HepG2 (cell line): ENCODE measurements around the gene ZNF446. TPM values are rescaled to one million over a fixed set of nuclear protein-coding genes. Genes with fewer than 3 reads are reported as not detected.

Source experiments
- ATAC-seq: fragments of 200-7000 bp; cut with Tn5 transposase; 3 replicates; pipeline ENCODE4 v1.9.1; 2020; ENCODE audit warnings: mild to moderate bottlenecking, moderate library complexity
- BruUV-seq: library from RNA; stranded (reverse); fragments of 400-500 nt; replicated peaks from 2 replicates; lab custom pipeline; 2021; lab: Mats Ljungman, UMichigan
- CTCF ChIA-PET: fragments of 300-600 bp; formaldehyde crosslinking; extraction: SDS; loops from one replicate; lab custom pipeline; 2021; ENCODE audit warnings: low total read pairs, inconsistent platforms, low intra/inter-chr PET ratio; lab: Yijun Ruan, JAX
- POLR2A ChIA-PET: fragments of 350-600 bp; sonication (Branson Sonifier 250); formaldehyde crosslinking; loops from one replicate; lab custom pipeline; 2020; ENCODE audit warnings: antibody characterized with exemption, inconsistent platforms; lab: Yijun Ruan, JAX
- DNase-seq: peaks from one replicate; pipeline ENCODE4 v3.0.0-alpha.2; 2015; ENCODE audit warnings: low spot score
- FAIRE-seq: peaks from 3 replicates; lab custom pipeline; 2011; peaks lifted over from hg19 to GRCh38; lab: Jason Lieb, UNC
- H2AFZ ChIP-seq: one replicate; pipeline ENCODE4 v1.6.1; 2011; ENCODE audit warnings: low read length, inconsistent platforms
- H3K27ac ChIP-seq: fragments of 300-600 bp; 3 replicates; pipeline ENCODE4 v1.8.0; 2011; ENCODE audit warnings: mixed run types, mild to moderate bottlenecking, mixed read lengths, low read length, inconsistent platforms; ENCODE audit not compliant: insufficient read depth; ENCODE audit errors: extremely low read length
- H3K27me3 ChIP-seq, 2 experiments: fragments of 200-600 bp in 1 of 2; 2 replicates in 1 of 2; 3 replicates in 1 of 2; pipeline versions ENCODE4 v1.6.0 to v1.8.0; 2011; ENCODE audit warnings: low read length in 2 of 2, mild to moderate bottlenecking in 2 of 2, moderate library complexity in 2 of 2, inconsistent platforms in 1 of 2; ENCODE audit not compliant: insufficient read depth in 2 of 2, control insufficient read depth in 1 of 2
- H3K36me3 ChIP-seq, 2 experiments: fragments of 200-600 bp in 1 of 2; replicated peaks in 1 of 2; 2 replicates in 1 of 2; 3 replicates in 1 of 2; pipeline versions ENCODE4 v1.5.1 to v1.8.0; 2011; ENCODE audit warnings: low read length in 2 of 2, inconsistent platforms in 1 of 2; ENCODE audit not compliant: insufficient read depth in 2 of 2, control insufficient read depth in 1 of 2
- H3K4me1 ChIP-seq: 2 replicates; pipeline ENCODE4 v1.5.1; 2012; ENCODE audit warnings: low read length, inconsistent platforms; ENCODE audit not compliant: insufficient read depth
- H3K4me2 ChIP-seq: 2 replicates; pipeline ENCODE4 v1.6.0; 2011; ENCODE audit warnings: low read depth, low read length, inconsistent platforms
- H3K4me3 ChIP-seq, 3 experiments: fragments of 200-600 bp in 1 of 3; sonication (generic), shearing (Covaris generic) in 1 of 3; replicated peaks in 1 of 3; 2 replicates each; pipeline ENCODE4 v1.5.1; 2011 to 2016; ENCODE audit warnings: low read length in 3 of 3, inconsistent platforms in 2 of 3, low read depth in 2 of 3, mild to moderate bottlenecking in 2 of 3, control low read depth in 1 of 3, mixed read lengths in 1 of 3; ENCODE audit not compliant: insufficient read depth in 1 of 3
- H3K79me2 ChIP-seq: one replicate; pipeline ENCODE4 v1.6.1; 2011; ENCODE audit warnings: low read length, inconsistent platforms; ENCODE audit not compliant: insufficient read depth
- H3K9ac ChIP-seq: 2 replicates; pipeline ENCODE4 v1.6.0; 2011; ENCODE audit warnings: mild to moderate bottlenecking, low read depth, low read length, inconsistent platforms; ENCODE audit not compliant: insufficient read depth
- H3K9me3 ChIP-seq: 2 replicates; pipeline ENCODE4 v1.5.1; 2012; ENCODE audit warnings: mild to moderate bottlenecking, low read length
- H4K20me1 ChIP-seq: 2 replicates; pipeline ENCODE4 v1.6.0; 2011; ENCODE audit warnings: inconsistent platforms, mild to moderate bottlenecking, low read length, moderate library complexity; ENCODE audit not compliant: insufficient read depth
- CSRNP1 ChIP-seq: sonication (generic); formaldehyde crosslinking; IDR thresholded peaks from 2 replicates; pipeline ENCODE4 v1.8.1; 2023; ENCODE audit warnings: mild to moderate bottlenecking, missing genetic modification reagents
- ZNF20 ChIP-seq: sonication (generic); formaldehyde crosslinking; IDR thresholded peaks from 2 replicates; pipeline ENCODE4 v1.4.0; 2020; ENCODE audit warnings: mild to moderate bottlenecking, moderate library complexity, missing genetic modification reagents
- ZNF513 ChIP-seq: sonication (generic); formaldehyde crosslinking; conservative IDR thresholded peaks from 2 replicates; pipeline ENCODE4 v1.5.0; 2020; ENCODE audit warnings: missing genetic modification reagents
- WGBS: methylation state at CpG from one replicate; pipeline ENCODE4 v1.1.6; 2017; ENCODE audit warnings: low lambda C conversion rate; 5-methylcytosine and 5-hydroxymethylcytosine counted together
- in situ Hi-C: cut with HindIII; loops from 2 replicates; pipeline ENCODE4 v1.10.0; 2017; ENCODE audit warnings: low pct_unique_long_range_greater_than_20kb; ENCODE audit not compliant: extremely low pct_ligation_motif_present
- intact Hi-C: fragments of 100-400 bp; cut with micrococcal nuclease; formaldehyde crosslinking; loops from one replicate; pipeline ENCODE4 v1.10.0; 2022; ENCODE audit not compliant: unreplicated experiment
- polyA plus RNA-seq, 8 experiments: library from polyadenylated mRNA; depleted of rRNA in 3 of 8; stranded (reverse) in 7 of 8; unstranded in 1 of 8; fragments of >200 nt; fragmentation: Illumina TruSeq in 4 of 8; extraction: Trizol in 4 of 8; gene quantifications; 2 replicates each; pipeline versions ENCODE4 v1.2.1 to v1.2.3, GENCODE V29; 2011 to 2016; ENCODE audit warnings: low read depth in 4 of 8, missing spikeins in 1 of 8, mixed read lengths in 1 of 8; ENCODE audit not compliant: insufficient read depth in 1 of 8
- total RNA-seq, 5 experiments: library from RNA; depleted of rRNA; stranded (reverse); fragments of >200 nt; fragmentation: Illumina TruSeq; extraction: Trizol; gene quantifications; 2 replicates each; pipeline ENCODE4 v1.2.3, GENCODE V29; 2016; ENCODE audit warnings: low read depth in 1 of 5

ZNF446 gene
- total and polyA plus RNA-seq, 2 of the 13 experiments (the other 11 are each of a cell fraction or from before 2014, with no cell fraction given) = 3.0 to 3.6 TPM

GRCh38 chr19:58513694-58514563 is 37.8 kb downstream of the ZNF446 start (continued):
- 0 out of 2 replicates have a peak, but pooled peaks have one; percentile 51 for TF ChIP-seq ZNF513
- TF ChIP-seq, all 625 proteins: peak for 260

GRCh38 chr19:58514564-58515022 is 38.4 kb downstream of the ZNF446 start:
- peaks cover 25% of the 10 kb centered on the region for H3K79me2 ChIP-seq
- ATAC-seq (no peak), FAIRE-seq (no peak), DNase-seq (no peak)
- ChIA-PET POLR2A (interaction anchor here (0.8 to 5.8 kb wide), 12 partner anchors 10 to 106 kb away, joined by 3 to 44 read pairs (median 4); partner anchors contain the start of genes CHMP2A, TRIM28, UBE2M and ZNF446), CTCF (no interaction called here)
- TF ChIP-seq CSRNP1 (CRISPR knock-in tag) = 0 out of 2 replicates have a peak, but pooled peaks have one; percentile 2
- no peak for TF ChIP-seq ZNF20 (CRISPR knock-in tag)
- H3K9me3 ChIP-seq = no peaks in the 10 kb centered on the region
- peaks cover 69% of the 10 kb centered on the region for H3K4me1 ChIP-seq
- H3K4me3 ChIP-seq = peak overlapping the region; percentile 36 to 81 (median 69)
- no peaks in the 10 kb centered on the region for H4K20me1 ChIP-seq
- 51% methylated on average over 3 of the region's 3 CpGs for WGBS
- no peaks in the 10 kb centered on the region; a peak in 1 of 5 replicates for H3K27me3 ChIP-seq
- H3K36me3 ChIP-seq = peaks cover 5 to 6% of the 10 kb centered on the region in 2 experiments; a peak in 4 of 5 replicates
- in situ Hi-C loops (no loop called here), intact Hi-C loops (loop anchor here (5.0 kb wide), 1 partner anchor 187 kb away; the partner anchor contains the start of gene ZSCAN22)
- BruUV-seq = no TSS peak
- H3K9ac ChIP-seq = peak overlapping the region; percentile 80
- no peak overlapping the region for H2AFZ ChIP-seq
- peak overlapping the region; percentile 100 for H3K4me2 ChIP-seq
- peak overlapping the region; percentile 69 for H3K27ac ChIP-seq
